HL-60 (cell line): Measurements from ENCODE around the gene ZBP1.

Source experiments
- DNase-seq, 2 experiments: peaks; one replicate each; pipeline ENCODE4 v3.0.0-alpha.2; 2010 to 2020; ENCODE audit warnings: low read depth in 1 of 2, low spot score in 1 of 2
- H3K27ac ChIP-seq: fragments of 250-450 bp; sonication (Bioruptor Pico); replicated peaks from 2 replicates; pipeline ENCODE4 v1.5.1; 2020; ENCODE audit warnings: mild to moderate bottlenecking, moderate library complexity
- H3K27me3 ChIP-seq: fragments of 250-450 bp; sonication (Bioruptor Pico); 2 replicates; pipeline ENCODE4 v1.5.1; 2021; ENCODE audit warnings: mild to moderate bottlenecking, moderate library complexity; ENCODE audit not compliant: insufficient read depth, poor library complexity, severe bottlenecking
- H3K4me3 ChIP-seq: replicated peaks from 2 replicates; pipeline ENCODE4 v1.5.1; 2011; ENCODE audit warnings: mild to moderate bottlenecking, control low read depth, low read length; ENCODE audit not compliant: insufficient read depth
- CTCF ChIP-seq: IDR thresholded peaks from one replicate; pipeline ENCODE4 v1.5.1; 2011; ENCODE audit warnings: low read length, control low read depth, inconsistent platforms; ENCODE audit not compliant: insufficient read depth
- GABPA ChIP-seq: IDR thresholded peaks from 2 replicates; pipeline ENCODE4 v1.6.1; 2012; ENCODE audit warnings: low read depth
- POLR2AphosphoS5 ChIP-seq: IDR thresholded peaks from 2 replicates; pipeline ENCODE4 v1.6.1; 2012; ENCODE audit warnings: low read depth
- REST ChIP-seq: IDR thresholded peaks from 2 replicates; pipeline ENCODE4 v1.6.1; 2012; ENCODE audit warnings: low read depth; ENCODE audit not compliant: insufficient replicate concordance
- SPI1 ChIP-seq: IDR thresholded peaks from 2 replicates; pipeline ENCODE4 v1.6.1; 2012; ENCODE audit warnings: low read depth, mild to moderate bottlenecking, borderline replicate concordance

ZBP1 gene

GRCh38 chr20:57559289-57559634, 61.0 kb downstream of the ZBP1 start:
- DNase-seq: no peak
- Histone ChIP-seq H3K27me3 (peaks cover 14% of the 10 kb centered on the region), H3K4me3 (no peak overlapping the region), H3K27ac (no peak overlapping the region)
- no peak for TF ChIP-seq CTCF
- TF ChIP-seq REST: no peak
- TF ChIP-seq GABPA: no peak
- TF ChIP-seq SPI1: no peak
- TF ChIP-seq POLR2AphosphoS5: no peak

- DNase-seq: no peak
- Histone ChIP-seq H3K27me3 (peaks cover 14% of the 10 kb centered on the region), H3K4me3 (no peak overlapping the region), H3K27ac (no peak overlapping the region)
- no peak for TF ChIP-seq GABPA
- TF ChIP-seq CTCF: no peak
- no peak for TF ChIP-seq SPI1
- no peak for TF ChIP-seq POLR2AphosphoS5
- TF ChIP-seq REST: no peak
These were observed 61.5 kb downstream of the ZBP1 start for GRCh38 chr20:57558614-57559288.

- peaks cover 14% of the 10 kb centered on the region for H3K27me3 ChIP-seq
These were observed 62.2 kb downstream of the ZBP1 start for GRCh38 chr20:57557926-57558613.

More at GRCh38 chr20:57557926-57558613, 62.2 kb downstream of the ZBP1 start:
- H3K4me3 ChIP-seq: no peak overlapping the region
- H3K27ac ChIP-seq: no peak overlapping the region
- TF ChIP-seq SPI1 (no peak), POLR2AphosphoS5 (no peak), GABPA (no peak), REST (no peak), CTCF (no peak)
- no peak for DNase-seq
